Body of pancreas (tissue), 4 donors: ENCODE data around the gene KNDC1. TPM values are rescaled to one million over a fixed set of nuclear protein-coding genes. Genes with fewer than 3 reads are reported as not detected.
"Not testable (repeated sequence)": the region's sequence is repeated elsewhere in the genome, so short reads cannot be mapped to it uniquely, and the experiment has no call there.

Experiments
- ATAC-seq: fragments of 150-250 bp; one replicate; pipeline ENCODE4 v1.9.1; 2016
- DNase-seq, 4 donors: peaks; one replicate each; pipeline ENCODE4 v3.0.0-alpha.2; 2019
- H3K27ac ChIP-seq, 4 donors: fragments of 200-600 bp; sonication (generic); 1 replicate in 3 of 4; 2 replicates in 1 of 4; pipeline versions ENCODE4 v1.5.1 to v1.6.1; 2016 to 2019; ENCODE audit warnings: mild to moderate bottlenecking in 1 of 4, mixed read lengths in 1 of 4, moderate library complexity in 1 of 4
- H3K27me3 ChIP-seq, 2 donors: fragments of 200-600 bp; sonication (generic); one replicate each; pipeline ENCODE4 v1.6.0; 2016; ENCODE audit warnings: mild to moderate bottlenecking in 1 of 2
- H3K36me3 ChIP-seq, 2 donors: fragments of 200-600 bp; sonication (generic); replicated peaks in 1 of 2; 2 replicates each; pipeline ENCODE4 v1.5.1; 2016; ENCODE audit warnings: low read depth in 2 of 2; ENCODE audit not compliant: insufficient read depth in 1 of 2
- H3K4me1 ChIP-seq: fragments of 200-600 bp; sonication (generic); one replicate; pipeline ENCODE4 v1.6.0; 2016
- H3K4me3 ChIP-seq, 2 donors: fragments of 200-600 bp; sonication (generic); 1 replicate in 1 of 2; 2 replicates in 1 of 2; pipeline ENCODE4 v1.5.1; 2016 to 2019
- H3K9me3 ChIP-seq, 3 donors: fragments of 200-600 bp; sonication (generic); 1 replicate in 2 of 3; 2 replicates in 1 of 3; pipeline ENCODE4 v1.5.1; 2016
- CTCF ChIP-seq, 7 experiments: fragments of 450-650 bp in 4 of 7; fragments of 200-600 bp in 3 of 7; sonication (generic) in 3 of 7; IDR thresholded peaks; one replicate each; pipeline ENCODE4 v1.5.1; 2016 to 2019; ENCODE audit warnings: antibody characterized with exemption in 7 of 7
- POLR2A ChIP-seq, 3 donors: fragments of 450-650 bp; IDR thresholded peaks; one replicate each; pipeline ENCODE4 v1.6.1; 2016; ENCODE audit warnings: antibody characterized with exemption in 3 of 3, mild to moderate bottlenecking in 2 of 3
- WGBS, 2 donors: methylation state at CpG; one replicate each; pipeline ENCODE4 v1.1.5; 2017; 5-methylcytosine and 5-hydroxymethylcytosine counted together
- intact Hi-C: fragments of 100-400 bp; cut with DNase I; formaldehyde crosslinking; loops from one replicate; pipeline ENCODE4 v1.15.1; 2023
- total RNA-seq, 2 donors: library from RNA; depleted of rRNA; stranded (reverse); fragments of >200 nt; gene quantifications; one replicate each; pipeline ENCODE4 v1.1.0, GENCODE V29; 2016

Gene KNDC1
- 1 to 10 TPM in 1 of 2 donors, under 1 TPM in 1; 0.52 to 3.3 TPM for total RNA-seq

GRCh38 chr10:133159950-133160825, at the start of gene KNDC1:
Gene KNDC1, plus strand, starts transcription at chr10:133160219. Its CDS starts 249 bp downstream, at chr10:133160468.
- ATAC-seq = peak; percentile 57

GRCh38 chr10:133110609-133111275, 49.3 kb upstream of the KNDC1 start:
- no peak overlapping the region for H3K4me3 ChIP-seq
- ATAC-seq (no peak), DNase-seq (no peak)
- no peaks in the 10 kb centered on the region for H3K36me3 ChIP-seq
- TF ChIP-seq CTCF (IDR thresholded peaks at IDR 0.05) = no peak
- TF ChIP-seq POLR2A (IDR thresholded peaks at IDR 0.05) = no peak
- no peaks in the 10 kb centered on the region for H3K27me3 ChIP-seq
- H3K9me3 ChIP-seq = peaks cover 0 to 4% (median 0%) of the 10 kb centered on the region in 3 donors
- intact Hi-C loops = no loop called here
- H3K4me1 ChIP-seq = peaks cover 19% of the 10 kb centered on the region
- 37 to 44% methylated on average over 4 to 6 of the region's 6 CpGs for WGBS, 2 donors
- H3K27ac ChIP-seq = peak overlapping the region; percentile 11 to 90 (median 48)

More at GRCh38 chr10:133159950-133160825, at the start of gene KNDC1:
- TF ChIP-seq CTCF (IDR thresholded peaks at IDR 0.05) = no peak
- no peak for TF ChIP-seq POLR2A (IDR thresholded peaks at IDR 0.05)
- Histone ChIP-seq H3K27ac (no peak within 1 kb of the TSS), H3K36me3 (no peaks in the 10 kb centered on the region), H3K4me1 (peaks cover 13% of the 10 kb centered on the region), H3K9me3 (no peaks in the 10 kb centered on the region), H3K4me3 (no peak within 1 kb of the TSS), H3K27me3 (peaks cover 0 to 11% of the 10 kb centered on the region in 2 donors)
- intact Hi-C loops = no loop called here
- peak in 1 of 4 donors; percentile 34 for DNase-seq
- 0 to 1% methylated on average over 10 to 33 of the region's 108 CpGs for WGBS, 2 donors

GRCh38 chr10:133111640-133112039, 48.4 kb upstream of the KNDC1 start:
- H3K4me1 ChIP-seq = peaks cover 19% of the 10 kb centered on the region
- H3K4me3 ChIP-seq, H3K27ac ChIP-seq, H3K9me3 ChIP-seq, H3K27me3 ChIP-seq, DNase-seq, intact Hi-C loops, H3K36me3 ChIP-seq, ATAC-seq: not testable (repeated sequence)
- WGBS, 2 donors = 10 to 19% methylated on average over 6 of the region's 7 CpGs

GRCh38 chr10:133113146-133113830, 46.7 kb upstream of the KNDC1 start:
- no peaks in the 10 kb centered on the region for H3K36me3 ChIP-seq
- intact Hi-C loops = no loop called here
- H3K27ac ChIP-seq = no peak overlapping the region
- no peak for TF ChIP-seq POLR2A (IDR thresholded peaks at IDR 0.05)
- TF ChIP-seq CTCF (IDR thresholded peaks at IDR 0.05) = no peak
- H3K27me3 ChIP-seq = no peaks in the 10 kb centered on the region
- no peak overlapping the region for H3K4me3 ChIP-seq
- H3K9me3 ChIP-seq = no peaks in the 10 kb centered on the region
- DNase-seq (no peak), ATAC-seq (no peak)
- peaks cover 19% of the 10 kb centered on the region for H3K4me1 ChIP-seq
- WGBS, 2 donors = 85 to 86% methylated on average over 23 to 31 of the region's 31 CpGs

- no peak for DNase-seq
- H3K27ac ChIP-seq = no peak overlapping the region
- WGBS, 2 donors = 49 to 59% methylated on average over 5 to 8 of the region's 12 CpGs
Measured at GRCh38 chr10:133113847-133114246, 46.2 kb upstream of the KNDC1 start.

More at GRCh38 chr10:133113847-133114246, 46.2 kb upstream of the KNDC1 start:
- Histone ChIP-seq H3K27me3 (no peaks in the 10 kb centered on the region), H3K36me3 (no peaks in the 10 kb centered on the region), H3K4me3 (no peak overlapping the region), H3K9me3 (no peaks in the 10 kb centered on the region), H3K4me1 (peaks cover 19% of the 10 kb centered on the region)
- TF ChIP-seq POLR2A (IDR thresholded peaks at IDR 0.05) (no peak), CTCF (IDR thresholded peaks at IDR 0.05) (no peak)
- no peak for ATAC-seq
- intact Hi-C loops = no loop called here
